Body of pancreas (tissue), 4 donors: ENCODE data around the gene CDHR5. TPM values are rescaled to one million over a fixed set of nuclear protein-coding genes. Genes with fewer than 3 reads are reported as not detected.

ENCODE experiments used
- ATAC-seq: fragments of 150-250 bp; one replicate; pipeline ENCODE4 v1.9.1; 2016
- DNase-seq, 4 donors: peaks; one replicate each; pipeline ENCODE4 v3.0.0-alpha.2; 2019
- H3K27ac ChIP-seq, 4 donors: fragments of 200-600 bp; sonication (generic); 1 replicate in 3 of 4; 2 replicates in 1 of 4; pipeline versions ENCODE4 v1.5.1 to v1.6.1; 2016 to 2019; ENCODE audit warnings: mild to moderate bottlenecking in 1 of 4, mixed read lengths in 1 of 4, moderate library complexity in 1 of 4
- H3K27me3 ChIP-seq, 2 donors: fragments of 200-600 bp; sonication (generic); one replicate each; pipeline ENCODE4 v1.6.0; 2016; ENCODE audit warnings: mild to moderate bottlenecking in 1 of 2
- H3K36me3 ChIP-seq, 2 donors: fragments of 200-600 bp; sonication (generic); replicated peaks in 1 of 2; 2 replicates each; pipeline ENCODE4 v1.5.1; 2016; ENCODE audit warnings: low read depth in 2 of 2; ENCODE audit not compliant: insufficient read depth in 1 of 2
- H3K4me1 ChIP-seq: fragments of 200-600 bp; sonication (generic); one replicate; pipeline ENCODE4 v1.6.0; 2016
- H3K4me3 ChIP-seq, 2 donors: fragments of 200-600 bp; sonication (generic); 1 replicate in 1 of 2; 2 replicates in 1 of 2; pipeline ENCODE4 v1.5.1; 2016 to 2019
- H3K9me3 ChIP-seq, 3 donors: fragments of 200-600 bp; sonication (generic); 1 replicate in 2 of 3; 2 replicates in 1 of 3; pipeline ENCODE4 v1.5.1; 2016
- CTCF ChIP-seq, 7 experiments: fragments of 450-650 bp in 4 of 7; fragments of 200-600 bp in 3 of 7; sonication (generic) in 3 of 7; IDR thresholded peaks; one replicate each; pipeline ENCODE4 v1.5.1; 2016 to 2019; ENCODE audit warnings: antibody characterized with exemption in 7 of 7
- POLR2A ChIP-seq, 3 donors: fragments of 450-650 bp; IDR thresholded peaks; one replicate each; pipeline ENCODE4 v1.6.1; 2016; ENCODE audit warnings: antibody characterized with exemption in 3 of 3, mild to moderate bottlenecking in 2 of 3
- WGBS, 2 donors: methylation state at CpG; one replicate each; pipeline ENCODE4 v1.1.5; 2017; 5-methylcytosine and 5-hydroxymethylcytosine counted together
- intact Hi-C: fragments of 100-400 bp; cut with DNase I; formaldehyde crosslinking; loops from one replicate; pipeline ENCODE4 v1.15.1; 2023
- total RNA-seq, 2 donors: library from RNA; depleted of rRNA; stranded (reverse); fragments of >200 nt; gene quantifications; one replicate each; pipeline ENCODE4 v1.1.0, GENCODE V29; 2016

CDHR5 gene
- total RNA-seq, 2 donors from 2014 or later = 14.5 TPM; not detected in 1

DNA sequence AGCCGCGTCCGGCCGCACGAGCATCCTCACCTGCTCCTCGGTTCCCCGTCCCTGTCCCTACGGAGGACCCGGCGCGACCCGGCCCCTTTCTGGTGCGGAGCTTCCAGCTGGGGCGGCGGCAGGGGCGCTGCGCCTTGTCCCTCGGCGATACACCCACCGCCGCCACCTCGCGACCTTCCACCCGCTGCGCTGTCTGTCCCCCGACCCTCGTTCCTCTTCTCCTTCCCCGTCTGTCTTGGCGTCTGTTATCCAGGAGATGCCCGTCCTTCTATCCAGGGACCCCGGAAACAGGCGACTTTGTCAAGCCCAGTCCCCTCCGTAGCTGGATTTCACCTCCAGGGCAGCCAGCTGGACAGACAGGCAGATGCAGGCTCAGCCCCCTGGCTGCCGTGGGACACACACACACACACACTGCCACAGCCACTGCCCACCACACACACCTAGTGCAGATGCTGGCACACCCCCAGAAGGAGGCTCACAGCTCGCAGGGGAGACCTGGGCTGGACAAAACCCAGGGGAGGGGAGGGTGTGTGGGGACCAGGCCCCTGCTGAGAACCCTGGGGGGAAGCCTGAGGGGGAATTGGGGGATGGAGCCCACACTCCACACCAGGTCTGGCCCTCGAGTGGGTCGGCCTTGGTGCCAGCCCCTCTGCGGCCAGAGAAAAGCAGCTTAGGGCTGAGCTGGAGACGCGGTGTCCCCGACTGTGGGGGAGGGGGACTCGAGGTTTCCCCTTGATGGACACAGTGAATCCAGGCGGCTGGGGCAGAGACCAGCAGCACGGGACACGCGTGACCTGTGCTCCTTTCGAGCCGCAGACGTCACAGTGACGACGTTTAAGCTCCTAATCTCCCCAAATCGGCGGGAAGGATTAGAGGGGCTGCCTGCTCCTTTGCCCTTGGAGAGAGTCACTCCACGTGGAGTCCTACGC, 13.1 kb upstream of the CDHR5 start:
- Histone ChIP-seq H3K4me3 (no peak overlapping the region), H3K27ac (no peak overlapping the region), H3K4me1 (peaks cover 6% of the 10 kb centered on the region), H3K36me3 (no peaks in the 10 kb centered on the region), H3K9me3 (no peaks in the 10 kb centered on the region), H3K27me3 (no peaks in the 10 kb centered on the region)
- DNase-seq (no peak), ATAC-seq (no peak)
- WGBS, 2 donors = 55 to 80% methylated on average over 50 to 54 of the region's 55 CpGs
- intact Hi-C loops = no loop called here
- no peak for TF ChIP-seq POLR2A (IDR thresholded peaks at IDR 0.05)
- no peak for TF ChIP-seq CTCF (IDR thresholded peaks at IDR 0.05)

DNA sequence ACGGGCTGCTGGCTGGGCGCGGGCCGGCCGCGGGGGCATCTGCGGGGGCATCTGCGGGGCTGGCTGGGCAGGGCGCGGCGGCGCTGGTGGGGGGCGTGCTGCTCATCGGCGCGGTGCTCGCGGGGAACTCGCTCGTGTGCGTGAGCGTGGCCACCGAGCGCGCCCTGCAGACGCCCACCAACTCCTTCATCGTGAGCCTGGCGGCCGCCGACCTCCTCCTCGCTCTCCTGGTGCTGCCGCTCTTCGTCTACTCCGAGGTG, 12.5 kb upstream of the CDHR5 start:
- no peaks in the 10 kb centered on the region for H3K9me3 ChIP-seq
- WGBS, 2 donors = 34 to 82% methylated on average over 2 to 26 of the region's 34 CpGs
- H3K27me3 ChIP-seq = no peaks in the 10 kb centered on the region
- no peaks in the 10 kb centered on the region for H3K36me3 ChIP-seq
- H3K4me3 ChIP-seq = no peak overlapping the region
- peaks cover 6% of the 10 kb centered on the region for H3K4me1 ChIP-seq
- ATAC-seq (no peak), DNase-seq (no peak)
- intact Hi-C loops = no loop called here
- no peak for TF ChIP-seq POLR2A (IDR thresholded peaks at IDR 0.05)
- TF ChIP-seq CTCF (IDR thresholded peaks at IDR 0.05) = no peak
- no peak overlapping the region for H3K27ac ChIP-seq

GRCh38 chr11:636511-637332, 12.0 kb upstream of the CDHR5 start, which contains the start of gene DRD4:
Gene DRD4 (plus strand): TSS chr11:637269. CDS start chr11:637305, 36 bp downstream.
- Histone ChIP-seq H3K36me3 (no peaks in the 10 kb centered on the region), H3K4me3 (no peak within 1 kb of the TSS), H3K4me1 (peaks cover 6% of the 10 kb centered on the region), H3K9me3 (no peaks in the 10 kb centered on the region), H3K27me3 (no peaks in the 10 kb centered on the region), H3K27ac (no peak within 1 kb of the TSS)
- ATAC-seq = peak; percentile 24
- intact Hi-C loops = no loop called here
- no peak for TF ChIP-seq CTCF (IDR thresholded peaks at IDR 0.05)
- TF ChIP-seq POLR2A (IDR thresholded peaks at IDR 0.05) = no peak
- 42 to 64% methylated on average over 13 to 85 of the region's 100 CpGs for WGBS, 2 donors
- DNase-seq = no peak

- Histone ChIP-seq H3K36me3 (no peaks in the 10 kb centered on the region), H3K4me1 (peaks cover 6% of the 10 kb centered on the region), H3K4me3 (no peak overlapping the region), H3K27me3 (no peaks in the 10 kb centered on the region), H3K27ac (no peak overlapping the region), H3K9me3 (no peaks in the 10 kb centered on the region)
- WGBS, 2 donors = 64 to 91% methylated on average over 9 to 22 of the region's 22 CpGs
- TF ChIP-seq POLR2A (IDR thresholded peaks at IDR 0.05) (no peak), CTCF (IDR thresholded peaks at IDR 0.05) (no peak)
- intact Hi-C loops = no loop called here
- ATAC-seq (no peak), DNase-seq (no peak)
Measured at GRCh38 chr11:635945-636510, 11.3 kb upstream of the CDHR5 start.
